Measurements from ENCODE around the gene OR2G6. TPM values are rescaled to one million over a fixed set of nuclear protein-coding genes. Genes with fewer than 3 reads are reported as not detected.
"Not testable (repeated sequence)": the region's sequence is repeated elsewhere in the genome, so short reads cannot be mapped to it uniquely, and the experiment has no call there.

OR2G6 gene
- total RNA-seq (not detected), polyA plus RNA-seq (not detected)
- long read RNA-seq, donor 1 = 0 reads
- long read RNA-seq, donor 2 = 0 reads
- long read RNA-seq, donor 3 = 0 reads
- long read RNA-seq, donor 4 = 0 reads
- long read RNA-seq, donor 5 = 0 reads
- long read RNA-seq, donor 6 = 0 reads
- long read RNA-seq, donor 7 = 0 reads
- long read RNA-seq, donor 8 = 0 reads
- long read RNA-seq, donor 9 = 0 reads
- long read RNA-seq, donor 10 = 0 reads

- H3K27me3 ChIP-seq; H3K9me3 ChIP-seq; H3K4me1 ChIP-seq; intact Hi-C loops (cut with DNase I; ENCODE audit: low total_unique reads); H3K4me3 ChIP-seq; H3K27ac ChIP-seq; H3K36me3 ChIP-seq; DNase-seq: not testable (repeated sequence)
- WGBS, 5 donors = no CpG with 5 or more reads among the region's 2 CpGs
Measured at GRCh38 chr1:248507773-248508172, at the start of gene OR2G6. OR2G6 (plus strand) TSS chr1:248508073; CDS start chr1:248521647, 13,574 bp downstream.

DNA sequence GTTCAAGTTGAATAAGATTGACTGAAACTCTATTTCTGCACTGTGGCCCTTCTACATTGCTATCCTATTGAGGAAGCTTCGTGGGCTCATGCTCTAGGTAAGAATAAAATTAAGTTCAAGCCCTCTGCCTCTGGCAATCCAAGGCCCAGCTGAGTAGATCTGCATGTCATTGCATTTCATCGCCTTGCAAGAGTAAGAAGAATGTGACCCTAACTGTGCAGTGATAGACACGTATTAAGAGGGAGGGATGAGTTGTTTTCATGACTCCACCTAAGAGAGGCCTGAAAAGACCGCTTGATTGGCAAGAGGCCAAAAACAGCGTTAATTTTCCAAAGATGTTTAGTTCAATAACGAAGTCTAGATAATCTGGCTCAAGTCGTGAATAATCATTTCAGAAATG, 48.8 kb upstream of the OR2G6 start:
- DNase-seq; H3K27me3 ChIP-seq; H3K4me1 ChIP-seq; H3K27ac ChIP-seq; H3K9me3 ChIP-seq; H3K4me3 ChIP-seq; intact Hi-C loops (cut with DNase I; ENCODE audit: low total_unique reads); H3K36me3 ChIP-seq: not testable (repeated sequence)
- 61 to 74% (median 71%) methylated on average over 7 of the region's 7 CpGs for WGBS, 5 donors

DNA sequence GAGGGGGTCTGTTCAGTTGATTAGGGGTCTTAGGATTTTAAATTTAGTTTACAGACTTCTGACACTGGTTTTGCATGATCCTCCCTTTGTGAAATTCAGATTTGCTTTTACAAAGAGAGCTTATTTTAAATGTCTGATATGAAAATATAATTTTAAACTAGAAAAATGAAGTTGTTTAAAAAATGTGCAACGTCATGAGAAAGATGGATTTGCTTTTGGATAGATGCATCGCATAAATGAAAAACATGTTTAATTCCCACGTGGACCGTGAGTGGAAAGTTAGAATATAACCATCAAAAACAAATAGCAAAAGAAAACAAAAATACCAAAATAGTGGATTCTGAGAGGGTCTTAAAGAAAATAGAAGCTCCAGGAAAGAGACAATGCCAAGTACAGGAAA, 36.7 kb upstream of the OR2G6 start:
- Histone ChIP-seq H3K27me3 (no peaks in the 10 kb centered on the region), H3K36me3 (no peaks in the 10 kb centered on the region), H3K4me3 (no peak overlapping the region), H3K9me3 (peaks cover 0 to 3% (median 0%) of the 10 kb centered on the region in 4 donors), H3K27ac (no peak overlapping the region), H3K4me1 (no peaks in the 10 kb centered on the region)
- TF ChIP-seq EP300 (IDR thresholded peaks at IDR 0.05) (no peak), POLR2A (IDR thresholded peaks at IDR 0.05) (no peak), POLR2AphosphoS5 (IDR thresholded peaks at IDR 0.05) (no peak)
- TF ChIP-seq, protein P1, sequence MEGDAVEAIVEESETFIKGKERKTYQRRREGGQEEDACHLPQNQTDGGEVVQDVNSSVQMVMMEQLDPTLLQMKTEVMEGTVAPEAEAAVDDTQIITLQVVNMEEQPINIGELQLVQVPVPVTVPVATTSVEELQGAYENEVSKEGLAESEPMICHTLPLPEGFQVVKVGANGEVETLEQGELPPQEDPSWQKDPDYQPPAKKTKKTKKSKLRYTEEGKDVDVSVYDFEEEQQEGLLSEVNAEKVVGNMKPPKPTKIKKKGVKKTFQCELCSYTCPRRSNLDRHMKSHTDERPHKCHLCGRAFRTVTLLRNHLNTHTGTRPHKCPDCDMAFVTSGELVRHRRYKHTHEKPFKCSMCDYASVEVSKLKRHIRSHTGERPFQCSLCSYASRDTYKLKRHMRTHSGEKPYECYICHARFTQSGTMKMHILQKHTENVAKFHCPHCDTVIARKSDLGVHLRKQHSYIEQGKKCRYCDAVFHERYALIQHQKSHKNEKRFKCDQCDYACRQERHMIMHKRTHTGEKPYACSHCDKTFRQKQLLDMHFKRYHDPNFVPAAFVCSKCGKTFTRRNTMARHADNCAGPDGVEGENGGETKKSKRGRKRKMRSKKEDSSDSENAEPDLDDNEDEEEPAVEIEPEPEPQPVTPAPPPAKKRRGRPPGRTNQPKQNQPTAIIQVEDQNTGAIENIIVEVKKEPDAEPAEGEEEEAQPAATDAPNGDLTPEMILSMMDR (IDR thresholded peaks at IDR 0.05) = no peak
- intact Hi-C loops (cut with DNase I; ENCODE audit: low total_unique reads) = no loop called here
- DNase-seq = no peak
- WGBS, 5 donors = 83 to 87% (median 85%) methylated on average over 4 of the region's 4 CpGs

GRCh38 chr1:248472111-248472510, 35.8 kb upstream of the OR2G6 start:
- 49 to 63% (median 55%) methylated on average over 2 of the region's 2 CpGs for WGBS, 5 donors
- H3K36me3 ChIP-seq; DNase-seq; H3K27me3 ChIP-seq; H3K27ac ChIP-seq; H3K9me3 ChIP-seq; H3K4me3 ChIP-seq; intact Hi-C loops (cut with DNase I; ENCODE audit: low total_unique reads); H3K4me1 ChIP-seq: not testable (repeated sequence)

DNA sequence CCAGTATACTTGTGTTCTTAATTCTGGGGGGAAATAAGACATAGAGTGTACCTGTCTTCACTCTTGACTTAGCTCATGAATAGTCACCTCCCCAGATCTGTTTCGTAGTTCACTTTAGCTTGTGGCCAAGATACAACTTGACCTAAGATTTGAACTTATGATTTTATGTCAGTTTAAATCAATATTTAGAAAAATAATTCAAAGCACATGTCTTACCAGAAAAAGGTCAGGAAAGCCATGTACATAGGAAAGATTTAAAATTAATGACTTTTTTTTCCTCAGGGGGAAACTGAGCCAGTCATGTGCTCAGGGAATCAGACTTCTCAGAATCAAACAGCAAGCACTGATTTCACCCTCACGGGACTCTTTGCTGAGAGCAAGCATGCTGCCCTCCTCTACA, 34.8 kb upstream of the OR2G6 start, which contains the start of gene OR2T3:
Gene OR2T3, plus strand, starts transcription at position 301 of the 400 bp plus-strand sequence. Its CDS starts 0 bp downstream, at position 301.
- H3K4me3 ChIP-seq; H3K4me1 ChIP-seq; H3K9me3 ChIP-seq; H3K27me3 ChIP-seq; intact Hi-C loops (cut with DNase I; ENCODE audit: low total_unique reads); DNase-seq; H3K36me3 ChIP-seq; H3K27ac ChIP-seq: not testable (repeated sequence)
- 59 to 85% (median 77%) methylated on average over 1 to 2 of the region's 2 CpGs for WGBS, 5 donors

- H3K4me3 ChIP-seq; H3K36me3 ChIP-seq; H3K9me3 ChIP-seq; intact Hi-C loops (cut with DNase I; ENCODE audit: low total_unique reads); DNase-seq; H3K27ac ChIP-seq; H3K4me1 ChIP-seq; H3K27me3 ChIP-seq: not testable (repeated sequence)
- no CpG with 5 or more reads among the region's 1 CpG for WGBS, 5 donors
Measured at GRCh38 chr1:248475660-248476059, 32.2 kb upstream of the OR2G6 start.

GRCh38 chr1:248481686-248482579, 25.9 kb upstream of the OR2G6 start:
- H3K36me3 ChIP-seq; intact Hi-C loops (cut with DNase I; ENCODE audit: low total_unique reads); H3K27me3 ChIP-seq; H3K27ac ChIP-seq; H3K4me1 ChIP-seq; H3K4me3 ChIP-seq; H3K9me3 ChIP-seq: not testable (repeated sequence)
- 62 to 72% (median 67%) methylated on average over 13 of the region's 13 CpGs for WGBS, 5 donors
- peak in 1 of 2 donors; percentile 0 for DNase-seq

DNA sequence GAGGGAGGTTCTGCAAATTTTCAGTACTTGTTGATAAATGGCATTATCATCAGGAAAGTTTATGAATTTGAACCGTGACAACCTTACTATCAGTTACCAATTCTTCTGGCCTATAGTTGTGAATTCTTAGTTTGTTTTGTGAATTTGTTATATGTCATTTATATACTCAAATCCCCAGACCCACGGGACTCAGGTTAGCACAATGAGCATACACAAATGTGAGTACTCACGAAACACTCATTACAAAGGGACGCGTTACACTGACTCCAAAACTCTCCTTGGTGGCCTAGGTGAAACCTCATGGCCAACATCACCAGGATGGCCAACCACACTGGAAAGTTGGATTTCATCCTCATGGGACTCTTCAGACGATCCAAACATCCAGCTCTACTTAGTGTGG, 19.6 kb upstream of the OR2G6 start, which contains the start of gene OR2T5:
Gene OR2T5, plus strand, starts transcription at position 301 of the 400 bp plus-strand sequence. Its CDS starts 0 bp downstream, at position 301.
- DNase-seq; H3K27me3 ChIP-seq; H3K36me3 ChIP-seq; H3K4me3 ChIP-seq; H3K4me1 ChIP-seq; H3K9me3 ChIP-seq; H3K27ac ChIP-seq; intact Hi-C loops (cut with DNase I; ENCODE audit: low total_unique reads): not testable (repeated sequence)
- 69 to 83% (median 75%) methylated on average over 5 of the region's 6 CpGs; no CpG with 5 or more reads in 2 of the 5 donors for WGBS, 5 donors

- H3K4me3 ChIP-seq; H3K27ac ChIP-seq; H3K27me3 ChIP-seq; H3K36me3 ChIP-seq; H3K9me3 ChIP-seq; H3K4me1 ChIP-seq; intact Hi-C loops (cut with DNase I; ENCODE audit: low total_unique reads); DNase-seq: not testable (repeated sequence)
- WGBS, 5 donors = no CpG with 5 or more reads among the region's 5 CpGs
Measured at GRCh38 chr1:248496661-248497060, 11.2 kb upstream of the OR2G6 start.

DNA sequence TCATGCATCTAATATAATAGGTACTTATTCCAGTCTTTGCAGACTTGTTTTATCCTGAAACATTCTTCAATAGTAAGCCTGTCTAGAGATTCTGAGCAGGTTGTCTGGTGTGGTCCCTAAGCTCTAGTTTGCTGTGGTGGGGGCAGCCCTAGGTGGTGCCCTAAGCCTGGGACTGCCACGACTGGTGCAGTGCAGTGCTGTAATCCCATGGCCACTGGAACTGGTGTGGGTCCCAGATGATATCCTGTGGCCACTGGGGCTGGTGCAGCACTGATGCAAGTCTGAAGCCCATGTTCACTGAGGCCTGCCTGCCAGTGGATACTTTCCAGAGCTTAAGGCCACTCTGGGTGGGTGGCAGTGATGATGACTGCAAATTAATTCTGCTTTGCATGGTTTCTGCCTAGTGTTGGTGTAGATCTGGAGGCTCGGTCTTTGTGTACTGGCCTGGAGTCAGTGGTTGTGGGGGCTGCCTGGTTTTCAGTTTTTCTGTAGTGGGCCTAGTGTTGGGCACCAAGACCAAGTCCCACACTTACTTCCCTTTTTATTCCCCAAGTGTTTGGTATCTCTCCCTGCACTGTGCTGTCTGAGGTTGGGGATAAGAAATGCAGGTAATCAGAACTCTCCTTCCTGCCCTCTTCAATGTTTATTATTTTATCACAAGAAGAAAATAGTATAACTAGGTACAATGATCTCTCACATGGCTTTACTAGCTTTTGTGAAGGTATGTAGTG, 7.4 kb upstream of the OR2G6 start:
- H3K4me1 ChIP-seq; H3K36me3 ChIP-seq; H3K27ac ChIP-seq; intact Hi-C loops (cut with DNase I; ENCODE audit: low total_unique reads); H3K27me3 ChIP-seq; H3K9me3 ChIP-seq; H3K4me3 ChIP-seq; DNase-seq: not testable (repeated sequence)
- WGBS, 5 donors = 67 to 90% (median 79%) methylated on average over 1 of the region's 2 CpGs
